Thyroid gland (tissue), 4 donors: ENCODE results near the gene WNT3A.

Experiments used
- CTCF ChIP-seq, 6 experiments: fragments of 200-600 bp in 3 of 6; fragments of 450-650 bp in 3 of 6; sonication (generic) in 3 of 6; IDR thresholded peaks; one replicate each; pipeline ENCODE4 v1.5.1; 2016 to 2019; ENCODE audit warnings: antibody characterized with exemption in 6 of 6, mild to moderate bottlenecking in 2 of 6, inconsistent platforms in 1 of 6, moderate library complexity in 1 of 6
- POLR2A ChIP-seq, 2 donors: fragments of 450-650 bp; IDR thresholded peaks; one replicate each; pipeline ENCODE4 v1.6.1; 2017; ENCODE audit warnings: antibody characterized with exemption in 2 of 2, mild to moderate bottlenecking in 2 of 2, moderate library complexity in 1 of 2

- TF ChIP-seq CTCF (IDR thresholded peaks at IDR 0.05) (no peak), POLR2A (IDR thresholded peaks at IDR 0.05) (no peak)
Measured at GRCh38 chr1:228079601-228080263, 72.9 kb downstream of the WNT3A start.
